HPDE6-E6E7 (cell line): Measurements from ENCODE around the gene KIAA1671.

Source experiments
- DNase-seq: peaks from one replicate; pipeline ENCODE4 v3.0.0; 2011; ENCODE audit warnings: missing footprints; ENCODE audit errors: extremely low spot score

The KIAA1671 gene

GRCh38 chr22:25039754-25040153, 87.2 kb downstream of the KIAA1671 start:
- no peak for DNase-seq

GRCh38 chr22:25045159-25045558, 92.6 kb downstream of the KIAA1671 start:
- DNase-seq: no peak

GRCh38 chr22:25048071-25048470, 95.6 kb downstream of the KIAA1671 start:
- no peak for DNase-seq

GRCh38 chr22:25048659-25049647, 96.4 kb downstream of the KIAA1671 start:
- peak; percentile 60 for DNase-seq

- no peak for DNase-seq
These were observed 97.3 kb downstream of the KIAA1671 start for GRCh38 chr22:25049770-25050169.

GRCh38 chr22:25050566-25050965, 98.0 kb downstream of the KIAA1671 start:
- DNase-seq: no peak

GRCh38 chr22:25051073-25051472, 98.6 kb downstream of the KIAA1671 start:
- no peak for DNase-seq

- no peak for DNase-seq
These were observed 99.6 kb downstream of the KIAA1671 start for GRCh38 chr22:25051983-25052710.

GRCh38 chr22:25053153-25053805, 100.8 kb downstream of the KIAA1671 start:
- no peak for DNase-seq

GRCh38 chr22:25054943-25055511, 102.5 kb downstream of the KIAA1671 start:
- DNase-seq: no peak

GRCh38 chr22:25057013-25057881, 104.7 kb downstream of the KIAA1671 start:
- peak; percentile 33 for DNase-seq

GRCh38 chr22:25059438-25059837, 106.9 kb downstream of the KIAA1671 start:
- no peak for DNase-seq

GRCh38 chr22:25060522-25061071, 108.1 kb downstream of the KIAA1671 start:
- no peak for DNase-seq

GRCh38 chr22:25061134-25061533, 108.6 kb downstream of the KIAA1671 start:
- DNase-seq: no peak

GRCh38 chr22:25061605-25062376, 109.3 kb downstream of the KIAA1671 start:
- DNase-seq: peak; percentile 60

GRCh38 chr22:25062386-25063085, 110.0 kb downstream of the KIAA1671 start:
- DNase-seq: no peak

- DNase-seq: no peak
These were observed 112.5 kb downstream of the KIAA1671 start for GRCh38 chr22:25064894-25065560.

GRCh38 chr22:25066861-25067435, 114.4 kb downstream of the KIAA1671 start:
- no peak for DNase-seq
